HEK293T (cell line): ENCODE measurements around the gene UBN1.

Experiments used
- BHLHE40 ChIP-seq: fragments of 450-650 bp; IDR thresholded peaks from 2 replicates; pipeline ENCODE4 v1.6.1; 2016; ENCODE audit warnings: mild to moderate bottlenecking, moderate library complexity, borderline replicate concordance
- ELF4 ChIP-seq: fragments of 450-650 bp; IDR thresholded peaks from 2 replicates; pipeline ENCODE4 v1.6.1; 2017; ENCODE audit warnings: antibody characterized with exemption
- FOXA1 ChIP-seq: fragments of 450-650 bp; IDR thresholded peaks from 2 replicates; pipeline ENCODE4 v1.6.1; 2016; ENCODE audit warnings: mild to moderate bottlenecking
- FOXK2 ChIP-seq: fragments of 450-650 bp; IDR thresholded peaks from 2 replicates; pipeline ENCODE4 v1.6.1; 2016; ENCODE audit warnings: mild to moderate bottlenecking
- LEF1 ChIP-seq: fragments of 450-650 bp; IDR thresholded peaks from 2 replicates; pipeline ENCODE4 v1.6.1; 2017; ENCODE audit warnings: mild to moderate bottlenecking, borderline replicate concordance
- SP1 ChIP-seq: fragments of 450-650 bp; IDR thresholded peaks from 2 replicates; pipeline ENCODE4 v1.6.1; 2017
- SUZ12 ChIP-seq: fragments of 450-650 bp; IDR thresholded peaks from 2 replicates; pipeline ENCODE4 v1.6.1; 2016; ENCODE audit warnings: mild to moderate bottlenecking
- TARDBP ChIP-seq: fragments of 450-650 bp; IDR thresholded peaks from 2 replicates; pipeline ENCODE4 v1.6.1; 2016

- TF ChIP-seq SP1 (no peak), ELF4 (no peak), SUZ12 (no peak), BHLHE40 (no peak), FOXA1 (no peak), TARDBP (no peak), LEF1 (no peak), FOXK2 (no peak)
These were observed 23.8 kb downstream of the UBN1 start for GRCh38 chr16:4871071-4871470.
